Liver (tissue), 9 donors: Measurements from ENCODE around the gene CD160. TPM values are rescaled to one million over a fixed set of nuclear protein-coding genes. Genes with fewer than 3 reads are reported as not detected.

Source experiments
- DNase-seq: peaks from one replicate; pipeline ENCODE4 v3.0.0-alpha.2; 2017; ENCODE audit warnings: low spot score
- H3K27ac ChIP-seq, 2 donors: one replicate each; pipeline ENCODE4 v1.7.0; 2013; ENCODE audit warnings: inconsistent platforms in 2 of 2, low read length in 2 of 2, control low read depth in 1 of 2, low read depth in 1 of 2, mild to moderate bottlenecking in 1 of 2
- H3K27me3 ChIP-seq, 4 donors: one replicate each; pipeline versions ENCODE4 v1.6.1 to v1.7.0; 2013; ENCODE audit warnings: low read length in 3 of 4, inconsistent platforms in 1 of 4, mild to moderate bottlenecking in 1 of 4, moderate library complexity in 1 of 4; ENCODE audit not compliant: control insufficient read depth in 4 of 4, insufficient read depth in 4 of 4
- H3K36me3 ChIP-seq, 4 donors: one replicate each; pipeline versions ENCODE4 v1.6.1 to v1.7.0; 2013; ENCODE audit warnings: low read length in 3 of 4, mild to moderate bottlenecking in 3 of 4, low read depth in 1 of 4, moderate library complexity in 1 of 4; ENCODE audit not compliant: control insufficient read depth in 4 of 4, insufficient read depth in 3 of 4
- H3K4me1 ChIP-seq, 4 donors: one replicate each; pipeline versions ENCODE4 v1.6.1 to v1.7.0; 2013; ENCODE audit warnings: low read length in 3 of 4, mild to moderate bottlenecking in 3 of 4, moderate library complexity in 1 of 4; ENCODE audit not compliant: control insufficient read depth in 4 of 4, insufficient read depth in 4 of 4
- H3K4me3 ChIP-seq, 3 donors: one replicate each; pipeline versions ENCODE4 v1.6.1 to v1.7.0; 2013; ENCODE audit warnings: low read length in 3 of 3, control low read depth in 1 of 3, low read depth in 1 of 3, mild to moderate bottlenecking in 1 of 3
- H3K9ac ChIP-seq, 2 donors: one replicate each; pipeline ENCODE4 v1.7.0; 2013; ENCODE audit warnings: low read length in 2 of 2, mild to moderate bottlenecking in 2 of 2, moderate library complexity in 2 of 2, control low read depth in 1 of 2, low read depth in 1 of 2
- H3K9me3 ChIP-seq, 4 donors: one replicate each; pipeline versions ENCODE4 v1.6.1 to v1.7.0; 2013; ENCODE audit warnings: low read length in 3 of 4; ENCODE audit not compliant: control insufficient read depth in 4 of 4
- ATF3 ChIP-seq: IDR thresholded peaks from 2 replicates; pipeline ENCODE4 v1.6.1; 2016; ENCODE audit warnings: antibody characterized with exemption
- EGR1 ChIP-seq, 2 donors: IDR thresholded peaks; 2 replicates each; pipeline ENCODE4 v1.6.1; 2016 to 2018; ENCODE audit warnings: antibody characterized with exemption in 2 of 2, low read depth in 2 of 2
- FOXA1 ChIP-seq: IDR thresholded peaks from 2 replicates; pipeline ENCODE4 v1.6.1; 2016; ENCODE audit warnings: antibody characterized with exemption
- FOXA2 ChIP-seq: IDR thresholded peaks from 2 replicates; pipeline ENCODE4 v1.6.1; 2016; ENCODE audit warnings: antibody characterized with exemption
- HNF4G ChIP-seq: IDR thresholded peaks from 2 replicates; pipeline ENCODE4 v1.6.1; 2016; ENCODE audit warnings: antibody characterized with exemption
- JUND ChIP-seq, 2 donors: IDR thresholded peaks; 2 replicates each; pipeline ENCODE4 v1.6.1; 2016; ENCODE audit warnings: antibody characterized with exemption in 2 of 2
- NR2F2 ChIP-seq: IDR thresholded peaks from 2 replicates; pipeline ENCODE4 v1.6.1; 2016; ENCODE audit warnings: antibody characterized with exemption
- RAD21 ChIP-seq, 2 donors: IDR thresholded peaks; 2 replicates each; pipeline ENCODE4 v1.6.1; 2016; ENCODE audit warnings: antibody characterized with exemption in 2 of 2, mild to moderate bottlenecking in 2 of 2
- REST ChIP-seq: IDR thresholded peaks from 2 replicates; pipeline ENCODE4 v1.6.1; 2016; ENCODE audit warnings: antibody characterized with exemption, mild to moderate bottlenecking
- RXRA ChIP-seq, 2 donors: IDR thresholded peaks; 2 replicates each; pipeline ENCODE4 v1.6.1; 2017 to 2018; ENCODE audit warnings: antibody characterized with exemption in 2 of 2, mild to moderate bottlenecking in 1 of 2
- TAF1 ChIP-seq: conservative IDR thresholded peaks from 2 replicates; pipeline ENCODE4 v1.6.1; 2016; ENCODE audit warnings: antibody characterized with exemption, mild to moderate bottlenecking
- YY1 ChIP-seq: IDR thresholded peaks from 2 replicates; pipeline ENCODE4 v1.6.1; 2016; ENCODE audit warnings: antibody characterized with exemption, mild to moderate bottlenecking
- WGBS: extraction: QIAGEN DNeasy Blood & Tissue Kit; methylation state at CpG from one replicate; pipeline ENCODE4 v1.1.7; 2013; 5-methylcytosine and 5-hydroxymethylcytosine counted together
- polyA plus RNA-seq, 2 donors: library from polyadenylated mRNA; stranded (reverse) in 1 of 2; unstranded in 1 of 2; fragments of 200-250 nt in 1 of 2; fragments of >200 nt in 1 of 2; fragmentation: Nextera tagmentation in 1 of 2; extraction: Ambion mirVana in 1 of 2; gene quantifications; one replicate each; pipeline versions ENCODE4 v1.2.1 to v1.2.3, GENCODE V29; 2013 to 2015
- total RNA-seq, 2 donors: library from RNA; depleted of rRNA; stranded (reverse); fragments of >200 nt; gene quantifications; one replicate each; pipeline ENCODE4 v1.2.3, GENCODE V29; 2014
- TF ChIP-seq, protein P1 (sequence below): IDR thresholded peaks from 2 replicates; pipeline ENCODE4 v1.6.1; 2016; ENCODE audit warnings: antibody characterized with exemption
- TF ChIP-seq, protein P2 (sequence below): fragments of 150-350 bp; IDR thresholded peaks from 2 replicates; pipeline ENCODE4 v1.5.1; 2017; ENCODE audit warnings: improper control_type of control experiment, low read depth, low read length; ENCODE audit not compliant: missing input control
- donor health status: healthy.
- donor health status: healthy.
- donor health status: healthy.
- donor health status: healthy.
- donor health status: healthy.

Gene CD160
- total and polyA plus RNA-seq, 4 donors = 0.54 to 1.4 (median 1.1) TPM

DNA sequence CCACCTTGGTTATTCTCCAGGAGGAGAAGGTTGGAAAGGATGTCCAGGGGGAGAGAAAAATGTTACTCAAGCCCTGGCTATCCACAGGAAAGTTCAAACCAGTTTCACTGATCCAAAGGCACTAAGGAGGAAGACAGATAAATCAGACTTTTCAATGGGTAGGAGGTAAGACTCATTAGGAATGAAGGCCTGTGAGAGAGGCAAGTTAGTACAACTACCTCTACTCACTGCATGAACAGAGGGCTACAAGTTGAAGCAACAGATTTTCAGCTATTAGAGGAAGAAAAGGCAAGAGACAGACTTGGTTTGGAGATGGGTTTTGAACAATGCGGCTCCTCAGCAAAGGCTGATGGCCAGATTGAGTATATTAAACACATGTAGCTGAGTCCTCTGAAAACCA is 16.9 kb downstream of the CD160 start (continued):
- TF ChIP-seq, protein P1, sequence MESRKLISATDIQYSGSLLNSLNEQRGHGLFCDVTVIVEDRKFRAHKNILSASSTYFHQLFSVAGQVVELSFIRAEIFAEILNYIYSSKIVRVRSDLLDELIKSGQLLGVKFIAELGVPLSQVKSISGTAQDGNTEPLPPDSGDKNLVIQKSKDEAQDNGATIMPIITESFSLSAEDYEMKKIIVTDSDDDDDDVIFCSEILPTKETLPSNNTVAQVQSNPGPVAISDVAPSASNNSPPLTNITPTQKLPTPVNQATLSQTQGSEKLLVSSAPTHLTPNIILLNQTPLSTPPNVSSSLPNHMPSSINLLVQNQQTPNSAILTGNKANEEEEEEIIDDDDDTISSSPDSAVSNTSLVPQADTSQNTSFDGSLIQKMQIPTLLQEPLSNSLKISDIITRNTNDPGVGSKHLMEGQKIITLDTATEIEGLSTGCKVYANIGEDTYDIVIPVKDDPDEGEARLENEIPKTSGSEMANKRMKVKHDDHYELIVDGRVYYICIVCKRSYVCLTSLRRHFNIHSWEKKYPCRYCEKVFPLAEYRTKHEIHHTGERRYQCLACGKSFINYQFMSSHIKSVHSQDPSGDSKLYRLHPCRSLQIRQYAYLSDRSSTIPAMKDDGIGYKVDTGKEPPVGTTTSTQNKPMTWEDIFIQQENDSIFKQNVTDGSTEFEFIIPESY = no peak
- TF ChIP-seq RXRA (IDR thresholded peaks at IDR 0.05) (no peak), NR2F2 (no peak), HNF4G (no peak), FOXA1 (no peak)

GRCh38 chr1:145740269-145740668 is 21.0 kb downstream of the CD160 start:
- Histone ChIP-seq H3K36me3 (peaks cover 5 to 25% (median 13%) of the 10 kb centered on the region in 4 donors), H3K27me3 (no peaks in the 10 kb centered on the region), H3K9ac (no peak overlapping the region), H3K27ac (no peak overlapping the region), H3K9me3 (no peaks in the 10 kb centered on the region), H3K4me1 (no peaks in the 10 kb centered on the region), H3K4me3 (no peak overlapping the region)
- no peak for DNase-seq
- TF ChIP-seq EGR1 (IDR thresholded peaks at IDR 0.05; ENCODE audit: low read depth in 2 of 2) = no peak
- TF ChIP-seq REST = no peak
- TF ChIP-seq TAF1 = no peak
- TF ChIP-seq FOXA1 = no peak
- TF ChIP-seq JUND (IDR thresholded peaks at IDR 0.05) = no peak
- TF ChIP-seq YY1 = no peak
- TF ChIP-seq FOXA2 = no peak
- TF ChIP-seq, protein P1 = no peak
- TF ChIP-seq, protein P2, sequence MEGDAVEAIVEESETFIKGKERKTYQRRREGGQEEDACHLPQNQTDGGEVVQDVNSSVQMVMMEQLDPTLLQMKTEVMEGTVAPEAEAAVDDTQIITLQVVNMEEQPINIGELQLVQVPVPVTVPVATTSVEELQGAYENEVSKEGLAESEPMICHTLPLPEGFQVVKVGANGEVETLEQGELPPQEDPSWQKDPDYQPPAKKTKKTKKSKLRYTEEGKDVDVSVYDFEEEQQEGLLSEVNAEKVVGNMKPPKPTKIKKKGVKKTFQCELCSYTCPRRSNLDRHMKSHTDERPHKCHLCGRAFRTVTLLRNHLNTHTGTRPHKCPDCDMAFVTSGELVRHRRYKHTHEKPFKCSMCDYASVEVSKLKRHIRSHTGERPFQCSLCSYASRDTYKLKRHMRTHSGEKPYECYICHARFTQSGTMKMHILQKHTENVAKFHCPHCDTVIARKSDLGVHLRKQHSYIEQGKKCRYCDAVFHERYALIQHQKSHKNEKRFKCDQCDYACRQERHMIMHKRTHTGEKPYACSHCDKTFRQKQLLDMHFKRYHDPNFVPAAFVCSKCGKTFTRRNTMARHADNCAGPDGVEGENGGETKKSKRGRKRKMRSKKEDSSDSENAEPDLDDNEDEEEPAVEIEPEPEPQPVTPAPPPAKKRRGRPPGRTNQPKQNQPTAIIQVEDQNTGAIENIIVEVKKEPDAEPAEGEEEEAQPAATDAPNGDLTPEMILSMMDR = no peak
- TF ChIP-seq ATF3 = no peak
- no peak for TF ChIP-seq RAD21 (IDR thresholded peaks at IDR 0.05)
- WGBS = 76% methylated on average over 4 of the region's 4 CpGs
